ENCODE results near the gene GPM6B.

DNA sequence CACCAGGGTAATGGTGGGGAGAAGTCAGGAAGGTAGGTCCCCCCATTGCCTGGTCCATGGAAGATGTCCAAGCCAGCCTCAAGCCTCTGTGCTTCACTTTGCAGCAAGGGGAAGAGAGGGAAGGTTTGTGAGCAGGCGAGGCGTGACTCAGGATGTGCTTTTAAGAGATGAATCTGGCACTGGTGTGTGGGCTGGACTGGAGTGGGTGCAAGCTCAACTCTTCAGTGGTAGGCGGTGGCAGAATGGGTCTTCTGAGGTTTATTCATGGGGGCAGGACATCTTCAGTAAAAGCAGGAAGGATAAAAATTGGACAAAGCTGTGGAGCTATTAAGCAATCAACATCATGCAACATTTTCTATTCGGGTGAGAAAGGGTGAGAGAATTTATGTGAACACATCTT, 19.4 kb downstream of the GPM6B start:
- TF ChIP-seq, protein P1, sequence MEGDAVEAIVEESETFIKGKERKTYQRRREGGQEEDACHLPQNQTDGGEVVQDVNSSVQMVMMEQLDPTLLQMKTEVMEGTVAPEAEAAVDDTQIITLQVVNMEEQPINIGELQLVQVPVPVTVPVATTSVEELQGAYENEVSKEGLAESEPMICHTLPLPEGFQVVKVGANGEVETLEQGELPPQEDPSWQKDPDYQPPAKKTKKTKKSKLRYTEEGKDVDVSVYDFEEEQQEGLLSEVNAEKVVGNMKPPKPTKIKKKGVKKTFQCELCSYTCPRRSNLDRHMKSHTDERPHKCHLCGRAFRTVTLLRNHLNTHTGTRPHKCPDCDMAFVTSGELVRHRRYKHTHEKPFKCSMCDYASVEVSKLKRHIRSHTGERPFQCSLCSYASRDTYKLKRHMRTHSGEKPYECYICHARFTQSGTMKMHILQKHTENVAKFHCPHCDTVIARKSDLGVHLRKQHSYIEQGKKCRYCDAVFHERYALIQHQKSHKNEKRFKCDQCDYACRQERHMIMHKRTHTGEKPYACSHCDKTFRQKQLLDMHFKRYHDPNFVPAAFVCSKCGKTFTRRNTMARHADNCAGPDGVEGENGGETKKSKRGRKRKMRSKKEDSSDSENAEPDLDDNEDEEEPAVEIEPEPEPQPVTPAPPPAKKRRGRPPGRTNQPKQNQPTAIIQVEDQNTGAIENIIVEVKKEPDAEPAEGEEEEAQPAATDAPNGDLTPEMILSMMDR (conservative IDR thresholded peaks at IDR 0.05) = no peak
- TF ChIP-seq ZFX (IDR thresholded peaks at IDR 0.05) = no peak

Measured in C4-2B (cell line).